GM12875 (cell line): ENCODE results near the gene SDCCAG8.

ENCODE experiments used
- H3K4me3 ChIP-seq: one replicate; pipeline ENCODE4 v1.5.1; 2011; ENCODE audit warnings: low read depth, low read length, control low read depth
- TF ChIP-seq, protein P1 (sequence below): IDR thresholded peaks from 2 replicates; pipeline ENCODE4 v1.5.1; 2011; ENCODE audit warnings: low read depth, mild to moderate bottlenecking, control low read depth, inconsistent platforms, low read length, moderate library complexity, borderline replicate concordance; ENCODE audit not compliant: insufficient read depth

Gene SDCCAG8

DNA sequence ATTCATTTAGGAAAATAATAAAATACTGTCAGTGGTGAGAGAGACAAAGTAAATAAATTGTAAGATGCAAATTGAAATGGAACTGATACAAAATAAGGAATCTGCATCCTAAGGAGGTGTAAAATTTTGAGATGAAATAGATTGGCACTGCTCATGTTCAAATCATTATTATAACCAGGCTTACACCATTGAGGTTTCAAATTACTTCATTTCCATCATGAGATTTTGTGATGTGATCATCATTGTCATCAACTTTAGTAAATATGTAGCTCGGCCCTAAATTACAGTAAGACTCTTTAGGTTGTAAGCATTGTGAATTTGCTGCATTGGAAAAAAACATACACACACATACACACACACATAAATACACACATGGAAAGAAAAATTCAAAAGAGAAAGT lies 123.4 kb downstream of the SDCCAG8 start:
- TF ChIP-seq, protein P1, sequence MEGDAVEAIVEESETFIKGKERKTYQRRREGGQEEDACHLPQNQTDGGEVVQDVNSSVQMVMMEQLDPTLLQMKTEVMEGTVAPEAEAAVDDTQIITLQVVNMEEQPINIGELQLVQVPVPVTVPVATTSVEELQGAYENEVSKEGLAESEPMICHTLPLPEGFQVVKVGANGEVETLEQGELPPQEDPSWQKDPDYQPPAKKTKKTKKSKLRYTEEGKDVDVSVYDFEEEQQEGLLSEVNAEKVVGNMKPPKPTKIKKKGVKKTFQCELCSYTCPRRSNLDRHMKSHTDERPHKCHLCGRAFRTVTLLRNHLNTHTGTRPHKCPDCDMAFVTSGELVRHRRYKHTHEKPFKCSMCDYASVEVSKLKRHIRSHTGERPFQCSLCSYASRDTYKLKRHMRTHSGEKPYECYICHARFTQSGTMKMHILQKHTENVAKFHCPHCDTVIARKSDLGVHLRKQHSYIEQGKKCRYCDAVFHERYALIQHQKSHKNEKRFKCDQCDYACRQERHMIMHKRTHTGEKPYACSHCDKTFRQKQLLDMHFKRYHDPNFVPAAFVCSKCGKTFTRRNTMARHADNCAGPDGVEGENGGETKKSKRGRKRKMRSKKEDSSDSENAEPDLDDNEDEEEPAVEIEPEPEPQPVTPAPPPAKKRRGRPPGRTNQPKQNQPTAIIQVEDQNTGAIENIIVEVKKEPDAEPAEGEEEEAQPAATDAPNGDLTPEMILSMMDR, result no peak

DNA sequence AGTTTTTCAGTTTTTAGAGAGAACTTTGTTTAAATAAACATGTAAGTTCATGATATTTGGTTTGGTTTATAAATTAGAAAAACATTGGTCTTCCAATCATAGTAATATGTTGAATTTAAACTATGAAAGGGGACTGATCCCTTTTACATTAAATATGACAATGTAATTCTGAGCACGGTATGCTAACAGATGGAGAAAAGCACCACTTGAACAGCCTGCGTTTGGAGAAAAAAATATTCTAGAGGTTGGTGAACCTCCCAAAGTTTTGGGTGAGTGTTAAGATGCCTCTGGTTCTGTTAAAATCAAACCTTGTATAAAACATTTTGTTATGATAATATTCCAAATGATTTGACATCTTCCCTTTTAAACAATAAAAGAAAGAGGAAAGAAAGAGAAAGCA lies 123.9 kb downstream of the SDCCAG8 start:
- TF ChIP-seq, protein P1, result no peak

More for the DNA sequence above, 123.4 kb downstream of the SDCCAG8 start:
- H3K4me3 ChIP-seq, result no peak overlapping the region

DNA sequence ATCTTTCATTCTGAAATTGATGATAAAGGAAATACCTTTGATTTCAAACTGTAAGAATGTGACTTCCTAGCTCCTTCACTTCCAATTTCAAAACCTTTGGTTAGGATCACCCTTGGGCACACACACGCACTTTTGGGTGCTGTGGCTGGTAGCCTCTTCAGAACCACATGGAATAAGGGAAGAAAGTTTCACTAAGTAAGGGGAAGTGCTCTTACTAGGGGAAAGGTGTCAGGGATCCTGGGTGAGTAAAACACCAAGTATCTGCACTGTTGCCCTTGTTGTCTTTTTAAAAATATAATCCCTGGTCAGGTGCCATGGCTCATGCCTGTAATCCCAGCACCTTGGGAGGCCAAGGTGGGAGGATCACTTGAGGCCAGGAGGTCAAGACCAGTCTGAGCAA lies 132.4 kb downstream of the SDCCAG8 start:
- TF ChIP-seq, protein P1, result no peak
- H3K4me3 ChIP-seq, result no peak overlapping the region

More for the DNA sequence above, 123.9 kb downstream of the SDCCAG8 start:
- no peak overlapping the region for H3K4me3 ChIP-seq

DNA sequence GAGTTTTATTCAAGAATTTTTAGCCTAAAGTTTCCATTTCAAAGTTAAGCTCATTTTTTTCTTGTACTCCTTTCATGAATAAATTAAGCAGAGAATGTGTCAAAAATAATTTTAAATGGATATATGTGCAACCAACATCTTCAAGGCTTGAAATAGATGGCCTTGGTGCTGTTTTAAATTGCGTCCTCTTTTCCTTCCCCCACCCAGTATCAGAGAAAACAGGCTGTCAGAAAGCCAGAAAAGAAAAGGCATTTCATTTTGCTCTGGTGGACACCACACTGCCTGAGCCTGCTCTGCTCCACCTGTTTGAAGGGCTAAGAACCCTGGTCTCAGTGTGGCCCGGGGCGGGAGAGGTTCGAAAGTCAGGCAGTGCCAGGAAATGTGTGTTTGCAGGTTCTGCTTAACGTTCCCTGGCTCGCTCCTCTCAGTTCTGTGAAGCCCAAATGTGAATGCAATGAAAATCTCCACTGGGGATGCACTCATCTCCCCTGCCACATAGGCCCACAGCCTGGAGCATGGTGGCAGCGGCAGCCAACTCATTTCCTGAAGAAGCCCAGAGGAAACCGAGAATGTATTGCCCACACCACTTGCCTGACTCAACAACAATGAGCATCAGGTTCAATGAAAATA lies 134.4 kb downstream of the SDCCAG8 start:
- TF ChIP-seq, protein P1, result no peak

DNA sequence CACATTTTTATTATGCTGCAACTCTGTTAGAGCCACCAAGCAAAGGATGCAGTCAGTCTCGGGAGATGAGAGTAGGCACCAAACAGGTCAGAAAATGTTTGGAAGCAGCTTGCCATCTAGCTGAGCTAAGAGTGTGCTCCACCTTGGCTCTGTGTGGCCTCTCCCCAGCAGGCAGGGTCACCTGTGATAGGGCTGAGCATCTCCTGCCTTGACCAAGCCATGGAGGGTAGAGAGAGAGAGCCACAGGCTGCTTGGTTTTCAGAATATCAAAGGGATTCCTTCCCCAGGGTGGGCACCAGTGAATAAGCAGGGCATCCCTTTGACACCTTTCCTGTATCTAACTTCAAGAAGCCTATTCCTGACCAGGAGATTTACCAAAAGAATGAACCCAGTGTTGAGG lies 135.5 kb downstream of the SDCCAG8 start:
- TF ChIP-seq, protein P1, result no peak
- H3K4me3 ChIP-seq, result no peak overlapping the region

More for the DNA sequence above, 134.4 kb downstream of the SDCCAG8 start:
- no peak overlapping the region for H3K4me3 ChIP-seq

DNA sequence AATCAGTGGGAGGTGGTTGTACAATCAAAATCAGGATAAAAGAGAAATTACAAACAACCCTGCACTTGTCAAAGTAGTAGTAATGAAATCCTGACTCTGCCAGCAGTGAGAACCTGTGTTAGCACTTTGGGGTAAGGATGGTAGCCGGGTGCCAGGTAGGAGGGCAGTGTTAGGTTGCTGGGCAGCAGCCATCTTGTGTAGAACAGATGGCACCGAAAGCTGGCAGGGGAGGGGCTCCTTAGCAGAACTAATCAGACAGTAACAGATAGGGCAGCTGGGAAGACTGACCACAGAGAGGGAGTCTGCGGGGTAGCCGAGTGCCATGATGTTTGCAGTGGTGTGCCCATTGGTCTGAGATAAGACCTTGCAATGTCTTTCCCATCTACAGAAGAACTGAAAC lies 137.3 kb downstream of the SDCCAG8 start:
- H3K4me3 ChIP-seq, result no peak overlapping the region
- TF ChIP-seq, protein P1, result no peak

DNA sequence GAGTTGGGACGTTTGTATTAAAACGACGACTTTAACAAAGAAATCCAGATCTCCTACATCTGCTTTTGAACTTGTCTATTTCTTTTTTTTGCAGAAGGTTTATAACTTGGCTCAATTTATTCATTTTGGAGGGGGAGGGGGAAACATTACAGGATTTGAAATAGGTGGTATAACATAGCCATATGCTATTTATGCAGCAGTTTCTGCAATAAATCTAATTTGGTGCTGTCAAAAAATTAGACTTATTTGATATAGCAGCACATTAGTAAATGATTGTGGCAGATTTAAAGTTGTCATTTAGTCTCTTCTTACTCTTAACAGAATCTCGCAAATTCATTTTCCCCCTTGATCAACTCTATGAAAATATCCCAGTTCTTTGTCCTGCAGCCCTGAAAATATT lies 138.2 kb downstream of the SDCCAG8 start:
- no peak overlapping the region for H3K4me3 ChIP-seq
- TF ChIP-seq, protein P1, result no peak
